Activated CD4-positive, alpha-beta memory T cell treated with anti-CD3 and anti-CD28 coated beads, Interleukin-2, amount 10 ng/mL, durations not matched to agents 7 days and 5 days (primary cell): ENCODE data around the gene PLXNA2. TPM values are rescaled to one million over a fixed set of nuclear protein-coding genes. Genes with fewer than 3 reads are reported as not detected.

ENCODE experiments used
- CTCF ChIA-PET: fragments of 350-600 bp; sonication (Branson Sonifier 250); formaldehyde crosslinking; loops from one replicate; lab custom pipeline; 2021; ENCODE audit warnings: antibody characterized with exemption, inconsistent platforms; lab: Charles Lee
- POLR2A ChIA-PET: fragments of 350-600 bp; sonication (Branson Sonifier 250); formaldehyde crosslinking; loops from one replicate; lab custom pipeline; 2021; ENCODE audit warnings: antibody characterized with exemption; lab: Charles Lee
- DNase-seq: peaks from one replicate; pipeline ENCODE4 v3.0.0-alpha.2; 2020
- H3K27ac Mint-ChIP-seq: one replicate; pipeline ENCODE4 v1.8.0; 2021; ENCODE audit warnings: mild to moderate bottlenecking, mixed read lengths
- H3K27me3 Mint-ChIP-seq: one replicate; pipeline ENCODE4 v1.8.0; 2021; ENCODE audit warnings: mixed read lengths
- H3K36me3 Mint-ChIP-seq: one replicate; pipeline ENCODE4 v1.8.0; 2021; ENCODE audit warnings: low read depth, mixed read lengths
- H3K4me1 Mint-ChIP-seq: one replicate; pipeline ENCODE4 v1.8.0; 2021; ENCODE audit warnings: mixed read lengths
- H3K4me3 Mint-ChIP-seq: one replicate; pipeline ENCODE4 v1.8.0; 2021; ENCODE audit warnings: mild to moderate bottlenecking, mixed read lengths
- H3K9me3 Mint-ChIP-seq: one replicate; pipeline ENCODE4 v1.8.0; 2021; ENCODE audit warnings: mixed read lengths
- total RNA-seq, 2 experiments: library from RNA; stranded (reverse); gene quantifications; one replicate each; pipeline ENCODE4 v1.2.3, GENCODE V29; 2021

The PLXNA2 gene
- total RNA-seq, 2 experiments from 2014 or later = 0.43 to 0.65 TPM

DNA sequence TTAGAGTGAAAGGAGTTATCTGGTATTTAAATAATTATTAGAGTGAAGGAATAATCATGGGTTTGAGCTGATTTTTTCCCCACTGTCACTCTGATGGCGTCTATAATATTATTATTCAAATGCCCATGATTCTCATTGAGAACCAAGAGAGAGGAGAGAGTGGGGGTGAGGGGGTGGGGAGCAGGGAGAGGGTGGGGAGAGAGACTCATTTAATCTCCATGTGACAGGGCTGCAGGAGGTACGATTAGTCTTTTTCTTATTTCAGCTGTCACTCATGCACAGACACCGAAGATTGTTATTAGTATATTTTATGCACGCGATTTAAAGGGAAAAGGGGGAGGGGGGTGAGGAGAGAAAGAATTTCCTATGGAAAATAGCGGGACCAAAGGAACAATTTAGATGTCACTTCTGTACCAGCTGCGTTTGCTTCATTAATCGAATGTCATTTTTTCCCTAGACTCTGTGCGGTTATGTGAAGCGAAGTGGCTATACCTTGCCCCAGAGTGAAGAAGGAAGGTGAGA is 19.9 kb downstream of the PLXNA2 start:
- H3K27me3 Mint-ChIP-seq = peaks cover 35% of the 10 kb centered on the region
- DNase-seq = no peak
- no peak overlapping the region for H3K27ac Mint-ChIP-seq
- H3K4me1 Mint-ChIP-seq = no peaks in the 10 kb centered on the region
- no peaks in the 10 kb centered on the region for H3K36me3 Mint-ChIP-seq
- ChIA-PET POLR2A (no interaction called here), CTCF (no interaction called here)
- no peak overlapping the region for H3K4me3 Mint-ChIP-seq
- no peaks in the 10 kb centered on the region for H3K9me3 Mint-ChIP-seq

DNA sequence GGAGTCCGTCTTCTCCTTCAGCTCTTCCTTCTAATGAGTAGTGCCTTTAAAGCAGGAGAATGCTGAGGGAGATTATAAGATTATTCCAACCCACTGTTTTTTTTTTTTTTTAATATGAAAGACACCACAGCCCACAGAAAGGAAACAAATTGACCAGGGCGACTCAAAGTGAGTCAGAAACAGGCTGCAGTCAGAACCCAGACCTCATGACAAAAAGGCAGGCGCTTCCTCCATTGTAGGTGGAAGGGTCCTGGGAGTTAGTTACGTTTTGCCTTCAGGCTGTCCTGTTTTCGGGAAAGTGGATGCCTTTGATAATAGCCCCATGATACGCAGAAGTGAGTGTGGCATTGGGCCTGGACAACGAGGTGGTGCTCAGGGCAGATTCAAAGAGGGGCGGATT is 21.0 kb downstream of the PLXNA2 start:
- H3K4me1 Mint-ChIP-seq = no peaks in the 10 kb centered on the region
- no peak for DNase-seq
- CTCF ChIA-PET = interaction anchor here (2.3 kb wide), 1 partner anchor 22 kb away, joined by 8 read pairs; the partner anchor contains the start of gene PLXNA2
- no peak overlapping the region for H3K27ac Mint-ChIP-seq
- POLR2A ChIA-PET = no interaction called here
- peaks cover 24% of the 10 kb centered on the region for H3K27me3 Mint-ChIP-seq
- no peaks in the 10 kb centered on the region for H3K36me3 Mint-ChIP-seq
- no peaks in the 10 kb centered on the region for H3K9me3 Mint-ChIP-seq
- no peak overlapping the region for H3K4me3 Mint-ChIP-seq

DNA sequence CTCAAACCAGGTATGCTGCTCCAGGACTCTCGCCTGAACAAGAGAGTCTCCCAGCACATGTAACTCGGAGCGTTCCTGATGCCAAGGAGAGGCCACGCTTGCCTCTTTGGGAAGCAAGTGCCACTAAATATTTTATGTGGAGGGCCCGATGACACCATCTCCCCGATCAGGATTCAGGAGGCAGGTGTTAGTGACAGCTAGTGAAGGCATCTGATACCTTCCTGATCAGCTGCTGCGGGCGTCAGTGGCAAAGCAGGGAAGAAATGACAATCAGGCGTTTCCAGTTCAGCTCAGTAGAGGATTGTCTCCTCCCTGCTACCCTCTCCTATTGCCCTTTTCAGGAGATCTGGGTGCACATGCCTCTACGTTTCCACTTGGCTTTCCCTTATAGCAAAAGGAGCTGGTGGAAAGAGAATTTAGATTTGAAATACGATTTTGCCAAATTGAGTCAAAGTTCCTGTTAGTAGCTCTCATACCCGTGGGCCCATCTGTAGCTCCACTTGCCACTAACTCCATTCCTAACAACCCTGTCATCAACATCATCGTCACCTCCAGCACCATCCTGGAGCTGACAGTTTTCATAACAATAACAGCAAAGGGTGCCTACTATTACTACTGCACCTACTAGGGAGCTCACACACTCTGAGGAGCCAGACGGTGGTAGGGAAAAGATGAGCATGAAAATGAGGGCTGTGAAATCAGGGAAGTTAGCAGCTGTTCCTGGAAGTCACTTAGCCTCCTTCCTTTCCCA is 21.6 kb downstream of the PLXNA2 start:
- Mint-ChIP-seq H3K27me3 (peaks cover 19% of the 10 kb centered on the region), H3K4me3 (no peak overlapping the region), H3K4me1 (no peaks in the 10 kb centered on the region), H3K36me3 (no peaks in the 10 kb centered on the region), H3K27ac (no peak overlapping the region), H3K9me3 (no peaks in the 10 kb centered on the region)
- CTCF ChIA-PET = interaction anchor here (2.3 kb wide), 1 partner anchor 22 kb away, joined by 8 read pairs; the partner anchor contains the start of gene PLXNA2
- DNase-seq = no peak
- POLR2A ChIA-PET = no interaction called here

DNA sequence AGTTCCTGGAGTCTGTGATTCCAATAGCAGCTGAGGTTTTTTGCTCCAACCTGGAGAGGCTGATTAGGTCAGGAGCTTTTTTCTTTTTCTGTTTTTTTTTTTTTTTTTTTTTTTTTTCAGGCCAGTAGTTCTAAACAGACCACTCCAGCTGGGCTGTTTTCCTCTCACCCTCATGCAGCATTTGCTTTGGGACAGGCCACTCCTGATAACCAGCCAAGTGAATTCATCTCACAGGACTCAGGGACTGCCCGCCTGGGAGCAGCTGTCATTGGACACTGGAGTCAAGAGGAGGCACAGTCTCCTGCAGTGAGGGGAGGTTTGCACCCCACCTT is 22.9 kb downstream of the PLXNA2 start:
- Mint-ChIP-seq H3K27ac (no peak overlapping the region), H3K9me3 (no peaks in the 10 kb centered on the region), H3K36me3 (no peaks in the 10 kb centered on the region), H3K4me1 (no peaks in the 10 kb centered on the region), H3K4me3 (no peak overlapping the region), H3K27me3 (peaks cover 12% of the 10 kb centered on the region)
- CTCF ChIA-PET = interaction anchor here (2.3 kb wide), 1 partner anchor 23 kb away, joined by 8 read pairs; the partner anchor contains the start of gene PLXNA2
- POLR2A ChIA-PET = no interaction called here
- DNase-seq = no peak

DNA sequence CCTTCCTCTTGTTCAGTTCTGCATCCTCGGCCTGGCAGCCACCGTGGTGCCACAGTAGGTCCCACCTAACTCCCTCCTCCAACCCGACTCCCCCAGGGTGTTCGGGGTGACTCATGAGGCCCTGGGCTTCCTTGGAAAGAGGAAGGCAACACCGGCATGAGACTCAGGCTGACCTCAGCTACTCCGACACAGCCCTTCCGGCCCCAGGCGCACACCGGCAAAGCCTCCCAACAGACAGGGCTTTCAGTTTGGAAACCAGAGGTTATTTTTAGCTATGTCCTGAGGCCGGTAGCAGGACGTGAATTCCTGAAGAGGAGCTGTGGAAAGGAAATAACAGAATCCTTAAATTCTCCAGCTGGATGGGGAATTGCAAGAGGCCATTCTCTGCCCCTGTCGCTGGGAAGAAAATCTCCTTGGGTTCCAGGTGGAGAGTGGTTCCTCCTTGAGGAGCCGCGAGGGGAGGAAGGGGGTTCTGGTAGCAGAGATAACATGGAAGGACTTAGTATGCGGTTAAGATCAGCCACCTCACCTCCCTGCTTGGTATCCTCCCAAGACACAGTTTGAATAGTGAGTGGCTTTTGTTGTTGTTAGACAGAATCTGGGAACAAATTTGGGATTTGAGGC is 24.4 kb downstream of the PLXNA2 start:
- H3K36me3 Mint-ChIP-seq = no peaks in the 10 kb centered on the region
- H3K27me3 Mint-ChIP-seq = peaks cover 9% of the 10 kb centered on the region
- no peak overlapping the region for H3K27ac Mint-ChIP-seq
- no peaks in the 10 kb centered on the region for H3K9me3 Mint-ChIP-seq
- POLR2A ChIA-PET = no interaction called here
- CTCF ChIA-PET = no interaction called here
- H3K4me1 Mint-ChIP-seq = no peaks in the 10 kb centered on the region
- DNase-seq = no peak
- no peak overlapping the region for H3K4me3 Mint-ChIP-seq

DNA sequence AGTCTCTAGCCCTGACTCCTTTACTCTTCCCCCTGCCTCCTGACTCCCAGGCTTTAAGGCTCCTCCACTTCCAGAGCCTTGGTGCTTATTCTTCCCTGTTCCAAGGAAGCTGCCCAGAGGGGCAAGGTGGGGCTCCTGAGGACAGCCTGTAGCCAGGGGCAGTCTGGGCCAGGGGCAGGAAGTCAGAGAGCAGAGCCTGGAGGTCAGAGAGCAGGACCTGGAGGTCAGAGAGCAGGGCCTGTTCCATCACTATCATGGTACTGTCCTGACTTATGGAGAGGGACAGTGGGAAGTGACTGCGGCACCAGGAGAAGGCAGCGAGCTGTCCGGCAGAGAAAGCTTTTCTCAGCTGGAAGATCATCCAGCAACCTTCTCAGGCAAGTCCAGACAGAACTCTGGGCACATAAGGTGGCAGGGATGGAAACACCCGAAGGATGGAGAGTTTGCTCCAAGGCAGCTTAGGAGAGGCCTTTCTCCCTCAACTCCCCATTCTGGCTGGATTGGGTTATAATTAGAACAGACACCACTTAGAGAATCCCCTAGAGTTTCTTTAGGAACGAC is 25.0 kb downstream of the PLXNA2 start:
- Mint-ChIP-seq H3K36me3 (no peaks in the 10 kb centered on the region), H3K27ac (no peak overlapping the region), H3K4me3 (no peak overlapping the region), H3K9me3 (no peaks in the 10 kb centered on the region), H3K27me3 (peaks cover 5% of the 10 kb centered on the region), H3K4me1 (no peaks in the 10 kb centered on the region)
- no peak for DNase-seq
- CTCF ChIA-PET = no interaction called here
- POLR2A ChIA-PET = no interaction called here

DNA sequence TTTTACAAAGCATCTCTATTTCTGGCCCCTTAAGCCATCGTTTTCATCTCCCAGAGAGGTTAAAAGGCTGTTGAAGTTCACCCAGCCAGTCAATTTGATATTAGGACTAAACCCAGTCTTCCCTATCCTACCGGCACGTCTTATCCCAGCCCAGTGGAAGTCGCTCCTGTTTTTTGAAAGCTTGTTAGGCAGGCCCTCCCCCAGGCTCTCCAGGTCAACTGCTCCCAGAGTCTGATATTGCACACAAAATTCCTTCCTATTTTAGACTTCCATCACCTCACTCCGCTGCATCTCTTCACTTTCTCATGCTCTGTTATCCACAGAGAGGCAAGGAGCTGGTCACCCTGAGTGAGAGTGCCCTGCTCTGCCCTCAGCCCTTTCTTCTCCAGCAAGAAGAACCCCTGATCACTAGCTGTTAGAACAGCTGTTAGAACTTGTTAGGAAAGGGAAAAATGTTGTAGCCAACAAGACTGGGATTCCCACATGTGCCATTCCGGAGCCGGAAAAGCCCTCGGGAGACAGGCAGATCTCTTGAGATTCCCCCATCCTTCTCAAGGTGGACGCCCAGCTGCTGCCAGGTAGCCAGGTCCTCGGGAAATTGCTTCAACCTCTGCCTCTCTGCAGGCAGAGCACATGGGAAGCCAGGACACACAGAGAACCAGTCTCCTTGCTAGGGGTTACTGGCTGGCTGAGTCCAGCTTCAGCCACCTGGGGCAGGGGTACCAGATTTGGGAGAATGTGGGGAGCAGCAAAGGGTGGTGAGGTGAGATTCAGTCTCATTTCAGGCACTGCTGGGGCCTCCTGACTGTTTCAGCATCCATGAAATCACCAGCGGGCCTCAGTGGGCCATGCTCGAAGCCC is 25.7 kb downstream of the PLXNA2 start:
- no peaks in the 10 kb centered on the region for H3K9me3 Mint-ChIP-seq
- ChIA-PET POLR2A (no interaction called here), CTCF (no interaction called here)
- no peaks in the 10 kb centered on the region for H3K36me3 Mint-ChIP-seq
- no peak overlapping the region for H3K4me3 Mint-ChIP-seq
- no peak overlapping the region for H3K27ac Mint-ChIP-seq
- DNase-seq = no peak
- H3K27me3 Mint-ChIP-seq = peaks cover 6% of the 10 kb centered on the region
- no peaks in the 10 kb centered on the region for H3K4me1 Mint-ChIP-seq

GRCh38 chr1:208217781-208218180 is 26.4 kb downstream of the PLXNA2 start:
- Mint-ChIP-seq H3K9me3 (no peaks in the 10 kb centered on the region), H3K27me3 (peaks cover 6% of the 10 kb centered on the region), H3K4me1 (no peaks in the 10 kb centered on the region), H3K36me3 (no peaks in the 10 kb centered on the region), H3K4me3 (no peak overlapping the region), H3K27ac (no peak overlapping the region)
- DNase-seq = no peak
- ChIA-PET POLR2A (no interaction called here), CTCF (no interaction called here)

DNA sequence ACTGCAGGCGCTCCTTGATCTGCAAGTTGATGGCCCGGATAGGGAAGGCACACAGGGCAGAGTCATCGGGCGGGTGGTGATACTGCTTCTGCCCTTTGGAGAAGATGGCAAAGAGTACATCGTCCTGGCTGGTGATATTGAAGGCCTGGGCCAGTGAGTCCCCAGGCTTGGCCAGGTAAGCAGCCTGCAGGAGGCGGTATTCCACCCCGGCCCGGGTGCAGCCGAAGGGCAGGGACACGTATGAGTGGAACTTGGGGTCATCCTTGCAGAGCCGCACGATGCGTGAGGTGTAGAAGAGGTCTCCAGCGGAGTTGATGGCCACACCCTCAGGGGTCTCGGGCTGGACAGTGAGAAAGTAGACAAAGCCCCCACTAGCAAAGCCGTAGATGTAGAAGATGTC is 27.4 kb downstream of the PLXNA2 start:
- POLR2A ChIA-PET = no interaction called here
- CTCF ChIA-PET = no interaction called here
- Mint-ChIP-seq H3K4me1 (no peaks in the 10 kb centered on the region), H3K4me3 (no peak overlapping the region), H3K9me3 (no peaks in the 10 kb centered on the region), H3K27me3 (peaks cover 6% of the 10 kb centered on the region), H3K27ac (no peak overlapping the region), H3K36me3 (no peaks in the 10 kb centered on the region)
- DNase-seq = no peak

DNA sequence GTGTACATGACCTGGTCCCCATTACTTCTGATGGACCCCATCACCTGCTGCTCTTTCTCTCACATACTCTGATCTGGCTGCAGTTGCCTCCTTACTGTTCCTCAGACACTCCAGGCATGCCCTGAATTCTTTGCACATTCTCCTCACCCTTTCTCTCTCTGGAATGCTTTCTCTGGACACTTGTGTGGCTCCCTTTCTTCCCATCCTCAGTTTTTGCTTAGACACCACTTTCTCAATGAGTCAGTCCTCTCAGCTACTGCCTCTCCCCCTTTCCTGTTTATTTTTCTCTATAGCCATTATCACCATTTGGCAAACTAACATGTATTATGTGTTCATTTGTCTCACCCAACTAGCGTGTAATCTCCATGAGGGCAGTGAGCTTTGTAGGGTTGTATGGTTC is 28.1 kb downstream of the PLXNA2 start:
- Mint-ChIP-seq H3K36me3 (no peaks in the 10 kb centered on the region), H3K4me3 (no peak overlapping the region), H3K4me1 (no peaks in the 10 kb centered on the region), H3K9me3 (no peaks in the 10 kb centered on the region), H3K27me3 (peaks cover 5% of the 10 kb centered on the region), H3K27ac (no peak overlapping the region)
- ChIA-PET CTCF (interaction anchor here (0.6 kb wide), 1 partner anchor 9 kb away, joined by 3 read pairs; no protein-coding TSS in a partner anchor), POLR2A (no interaction called here)
- DNase-seq = no peak

- CTCF ChIA-PET = interaction anchor here (0.6 kb wide), 1 partner anchor 9 kb away, joined by 3 read pairs; no protein-coding TSS in a partner anchor
- Mint-ChIP-seq H3K4me1 (no peaks in the 10 kb centered on the region), H3K4me3 (no peak overlapping the region), H3K36me3 (no peaks in the 10 kb centered on the region), H3K27ac (no peak overlapping the region), H3K27me3 (peaks cover 1% of the 10 kb centered on the region), H3K9me3 (no peaks in the 10 kb centered on the region)
- DNase-seq = no peak
- POLR2A ChIA-PET = no interaction called here
These were observed 28.8 kb downstream of the PLXNA2 start for GRCh38 chr1:208215393-208215792.

GRCh38 chr1:208213786-208214185 is 30.4 kb downstream of the PLXNA2 start:
- DNase-seq = no peak
- CTCF ChIA-PET = interaction anchor here (1.3 kb wide), 1 partner anchor 82 kb away, joined by 4 read pairs; no protein-coding TSS in a partner anchor
- peaks cover 3% of the 10 kb centered on the region for H3K27me3 Mint-ChIP-seq
- H3K36me3 Mint-ChIP-seq = no peaks in the 10 kb centered on the region
- POLR2A ChIA-PET = no interaction called here
- H3K4me3 Mint-ChIP-seq = no peak overlapping the region
- no peak overlapping the region for H3K27ac Mint-ChIP-seq
- H3K9me3 Mint-ChIP-seq = no peaks in the 10 kb centered on the region
- no peaks in the 10 kb centered on the region for H3K4me1 Mint-ChIP-seq
